Measurements from ENCODE around the gene GRWD1.

GRWD1 gene

GRCh38 chr19:48498595-48499311 is 53.0 kb downstream of the GRWD1 start:
- no peak for DNase-seq (ENCODE audit: low read depth)

GRCh38 chr19:48499316-48500090 is 53.7 kb downstream of the GRWD1 start:
- DNase-seq (ENCODE audit: low read depth), result no peak

DNA sequence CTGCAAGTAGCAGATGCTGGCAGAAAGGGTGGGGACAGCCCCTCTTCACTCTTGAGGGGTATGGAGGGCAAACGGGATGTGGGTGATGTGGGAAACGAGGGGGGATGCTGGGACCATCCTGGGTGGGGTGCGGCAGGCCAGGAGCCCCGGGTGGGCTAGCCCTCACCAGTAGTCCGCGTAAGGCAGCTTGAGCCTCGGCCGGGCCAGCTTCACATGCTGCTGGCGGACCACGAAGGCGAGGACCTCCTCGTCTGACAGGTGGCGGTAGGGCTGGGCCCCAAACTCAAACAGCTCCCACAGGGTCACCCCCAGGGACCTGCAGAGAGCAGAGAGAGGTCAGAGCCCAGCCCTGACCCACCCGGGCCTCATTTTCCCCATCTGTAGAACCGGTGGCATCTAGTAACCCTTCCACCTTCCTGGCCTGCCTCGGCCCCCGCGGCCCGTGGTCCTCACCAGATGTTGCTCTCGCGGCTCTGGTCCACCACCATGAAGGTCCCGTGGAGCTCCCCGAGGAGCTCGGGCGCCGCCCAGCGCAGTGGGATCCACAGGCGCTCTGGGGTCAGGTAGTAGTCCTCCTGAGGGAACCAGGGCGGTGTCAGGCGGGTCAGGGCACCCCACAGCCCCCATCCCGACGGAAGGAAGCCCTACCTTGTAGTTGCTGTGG is 55.2 kb downstream of the GRWD1 start:
- no peak for DNase-seq (ENCODE audit: low read depth)

GRCh38 chr19:48501494-48502349 is 55.9 kb downstream of the GRWD1 start:
- peak; percentile 59 for DNase-seq (ENCODE audit: low read depth)

DNA sequence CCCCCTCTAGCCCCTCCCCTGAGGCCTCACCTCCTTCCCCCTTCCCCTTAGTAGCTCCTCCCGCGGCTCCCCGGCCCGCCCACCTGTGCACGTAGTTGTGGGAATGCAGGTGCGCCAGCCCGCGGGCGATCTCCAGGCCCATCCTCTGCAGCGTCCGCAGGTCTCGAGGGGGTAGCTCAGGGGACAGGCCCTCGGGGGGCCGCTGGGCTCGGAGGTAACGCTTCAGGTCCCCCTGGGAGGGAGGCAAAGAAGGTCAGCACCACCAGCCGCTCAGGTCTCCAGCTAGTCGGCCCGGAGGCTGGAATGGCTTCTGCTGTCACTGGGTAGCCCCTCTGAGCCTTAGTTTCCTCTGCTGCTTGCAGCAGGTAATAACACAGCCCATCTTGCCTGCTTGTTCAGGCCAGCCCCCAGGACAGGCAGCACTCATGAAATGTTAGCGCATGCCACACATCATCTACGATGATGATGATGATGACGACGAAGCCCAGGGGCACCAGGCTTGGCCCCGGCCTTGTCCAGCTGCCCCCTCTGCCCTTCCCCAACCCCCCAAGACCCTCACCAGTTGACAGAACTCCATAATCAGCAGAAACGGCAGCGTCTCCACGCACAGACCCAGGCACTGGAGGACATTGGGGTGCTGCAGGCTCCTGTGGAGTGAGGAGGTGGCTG is 56.7 kb downstream of the GRWD1 start:
- no peak for DNase-seq (ENCODE audit: low read depth)

- peak; percentile 69 for DNase-seq (ENCODE audit: low read depth)
Measured at GRCh38 chr19:48506138-48506733, 60.5 kb downstream of the GRWD1 start.
